Measurements from ENCODE around the gene DIPK1B. TPM values are rescaled to one million over a fixed set of nuclear protein-coding genes. Genes with fewer than 3 reads are reported as not detected.

Gene DIPK1B
- total RNA-seq, 1 experiment from 2014 or later: not detected

Small RNA genes within 50 kb of the gene (microRNA-seq; reads per million reads assigned to microRNA genes)
- gene MIR126 (1,342 reads per million, percentile 88 among the genes with 10 or more reads in this experiment), gene MIR6722 (not detected)

Other genes with a start within 250 kb of the DIPK1B start
- gene SEC16A, start 229.5 kb upstream of the DIPK1B start, total RNA-seq (2022): 85.8 and 88.8 TPM in 2 replicates
- 37.5 and 53.4 TPM in 2 replicates for gene NOTCH1, start 166.5 kb upstream of the DIPK1B start, total RNA-seq (2022)
- 3.9 and 4.3 TPM in 2 replicates for gene EGFL7, start 49.7 kb upstream of the DIPK1B start, total RNA-seq (2022)
- gene AGPAT2, start 25.1 kb upstream of the DIPK1B start, total RNA-seq (2022): 30.4 and 33.3 TPM in 2 replicates
- not detected in 2 replicates for gene LCN10, start 30.4 kb downstream of the DIPK1B start, total RNA-seq (2022)
- not detected in 2 replicates for gene LCN6, start 36.0 kb downstream of the DIPK1B start, total RNA-seq (2022)
- gene LCN8, start 45.7 kb downstream of the DIPK1B start, total RNA-seq (2022): not detected in 2 replicates
- not detected in 2 replicates for gene LCN15, start 51.9 kb downstream of the DIPK1B start, total RNA-seq (2022)
- 56.0 and 70.4 TPM in 2 replicates for gene TMEM141, start 78.8 kb downstream of the DIPK1B start, total RNA-seq (2022)
- gene CCDC183, start 83.8 kb downstream of the DIPK1B start, total RNA-seq (2022): 0.26 and 1.3 TPM in 2 replicates
- 77.8 and 84.2 TPM in 2 replicates for gene RABL6, start 95.4 kb downstream of the DIPK1B start, total RNA-seq (2022)
- gene AJM1, start 129.9 kb downstream of the DIPK1B start, total RNA-seq (2022): 5.6 and 5.7 TPM in 2 replicates
- 173 and 193 TPM in 2 replicates for gene PHPT1, start 136.8 kb downstream of the DIPK1B start, total RNA-seq (2022)
- 11.8 and 14.1 TPM in 2 replicates for gene MAMDC4, start 139.8 kb downstream of the DIPK1B start, total RNA-seq (2022)
- 480 and 581 TPM in 2 replicates for gene EDF1, start 153.7 kb downstream of the DIPK1B start, total RNA-seq (2022)
- 10.7 and 14.1 TPM in 2 replicates for gene TRAF2, start 173.9 kb downstream of the DIPK1B start, total RNA-seq (2022)
- gene FBXW5, start 232.2 kb downstream of the DIPK1B start, total RNA-seq (2022): 88.8 and 100 TPM in 2 replicates
- gene C8G, start 232.7 kb downstream of the DIPK1B start, total RNA-seq (2022): 1.0 and 1.1 TPM in 2 replicates
- gene LCN12, start 239.7 kb downstream of the DIPK1B start, total RNA-seq (2022): 0.86 and 1.2 TPM in 2 replicates

All from MCF 10A (cell line).